T-helper 2 cell (primary cell): ENCODE measurements around the gene ASXL3.

ENCODE experiments used
- DNase-seq, 5 experiments: peaks; one replicate each; pipeline versions ENCODE4 v3.0.0 to v3.0.0-alpha.2; 2012 to 2022

The ASXL3 gene

DNA sequence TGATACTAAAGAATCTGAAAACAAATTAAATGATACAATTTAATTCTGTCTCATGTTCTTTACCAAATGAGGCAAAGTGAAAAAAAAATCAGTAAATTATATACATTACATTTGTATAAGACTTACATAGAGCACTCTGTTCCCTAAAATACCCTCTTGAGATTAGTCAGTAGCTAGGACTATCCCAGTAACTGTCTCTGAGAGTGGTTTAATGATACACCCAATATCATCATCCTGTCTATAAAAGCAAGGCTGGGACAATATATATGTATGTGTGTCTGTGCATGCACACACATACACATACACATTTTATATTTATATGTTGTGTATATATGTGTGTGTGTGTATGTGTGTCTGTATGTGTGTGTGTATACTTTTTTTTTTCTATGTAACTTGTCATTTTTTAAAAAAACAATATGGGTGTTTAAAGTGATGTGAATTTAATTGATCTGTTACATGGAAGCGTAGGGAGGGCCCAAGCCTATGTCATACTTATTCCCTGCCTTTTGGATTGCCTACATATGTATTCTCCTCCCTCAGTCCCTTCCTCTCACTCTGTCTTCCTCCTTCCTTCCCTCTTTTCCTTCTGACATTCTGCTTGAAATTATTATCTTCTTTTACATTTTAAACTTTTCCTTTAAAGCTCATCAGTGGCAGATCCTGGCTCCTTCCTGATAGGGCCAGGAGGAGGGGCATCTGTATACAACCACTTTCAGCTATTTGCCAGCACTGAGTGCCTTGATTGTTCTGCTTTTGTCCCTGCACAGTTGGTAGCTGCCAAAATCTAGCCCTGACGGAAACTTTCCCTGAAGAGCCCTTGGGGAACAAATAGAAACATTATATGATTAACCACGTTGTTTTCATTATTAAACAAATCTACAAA, 6.8 kb downstream of the ASXL3 start:
- no peak for DNase-seq

DNA sequence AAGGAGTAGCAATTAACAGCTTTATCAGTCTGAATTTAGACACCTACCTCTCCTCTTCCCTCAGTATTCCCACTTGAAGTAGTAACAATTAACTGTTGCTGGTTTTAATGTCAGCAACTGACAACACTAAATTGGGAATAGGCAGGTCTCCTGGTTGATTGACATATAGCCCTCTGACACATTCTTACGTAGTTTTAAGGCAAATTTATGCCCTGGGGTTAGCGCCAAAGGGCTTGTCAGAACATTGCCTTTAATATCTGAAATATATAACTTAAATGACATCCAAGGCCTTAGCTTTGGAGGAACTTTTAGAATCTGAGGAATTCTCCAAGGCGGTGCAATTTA, 7.4 kb downstream of the ASXL3 start:
- DNase-seq, result no peak

DNA sequence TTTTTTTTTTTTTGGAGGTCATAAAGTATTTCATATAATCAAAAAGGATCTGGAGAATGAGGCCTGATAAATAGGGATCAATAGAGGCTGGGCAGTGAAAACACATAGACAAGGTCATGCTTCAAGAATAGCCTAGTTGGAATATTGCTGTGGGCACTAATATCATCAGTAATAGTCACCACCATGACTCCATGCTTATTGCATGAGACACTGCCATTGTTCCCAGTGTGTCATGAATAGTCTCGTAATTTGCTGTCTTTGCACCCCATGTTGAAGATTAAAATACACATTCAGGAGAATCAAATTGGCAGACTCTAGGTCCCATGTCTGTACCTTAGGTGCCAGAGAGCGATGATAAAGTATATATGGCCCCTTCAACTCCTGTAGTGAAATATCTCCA, 10.3 kb downstream of the ASXL3 start:
- no peak for DNase-seq

DNA sequence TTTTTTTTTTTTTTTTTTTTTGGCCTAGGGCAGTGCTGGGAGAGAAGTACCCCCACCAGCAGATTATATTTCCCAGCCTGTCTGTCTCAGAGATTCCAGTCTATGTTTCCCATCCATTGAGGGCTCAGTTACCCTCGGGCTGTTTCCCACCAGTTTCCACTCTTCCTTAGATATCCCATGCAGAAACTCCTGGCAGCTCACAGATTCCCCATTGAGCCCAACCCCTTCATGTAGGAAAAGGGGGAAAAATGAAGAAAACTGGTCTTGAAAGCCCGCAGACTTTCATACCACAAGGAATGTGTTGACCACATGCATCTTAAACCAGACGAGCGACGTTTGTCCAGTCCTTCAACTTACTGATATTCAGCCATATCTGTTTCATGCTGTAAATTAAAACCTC, 15.2 kb downstream of the ASXL3 start:
- DNase-seq, result no peak

DNA sequence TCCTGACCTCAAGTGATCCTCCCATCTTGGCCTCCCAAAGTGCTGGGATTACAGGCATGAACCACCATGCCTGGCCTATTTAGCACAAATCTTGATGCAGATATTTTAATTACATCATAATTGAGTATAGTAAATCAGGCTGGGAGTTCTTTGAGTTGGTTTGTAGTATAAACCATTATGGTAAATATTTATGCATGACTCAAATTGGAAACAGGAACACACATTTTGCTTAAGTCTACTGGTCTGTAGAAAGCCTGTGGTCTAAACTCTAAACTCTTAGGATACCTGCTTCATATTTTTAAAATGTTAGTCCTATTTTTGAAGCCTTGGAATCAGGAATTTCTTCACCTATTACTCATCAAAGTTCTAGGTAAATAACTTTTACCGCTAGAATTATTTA, 16.8 kb downstream of the ASXL3 start:
- DNase-seq, result no peak

DNA sequence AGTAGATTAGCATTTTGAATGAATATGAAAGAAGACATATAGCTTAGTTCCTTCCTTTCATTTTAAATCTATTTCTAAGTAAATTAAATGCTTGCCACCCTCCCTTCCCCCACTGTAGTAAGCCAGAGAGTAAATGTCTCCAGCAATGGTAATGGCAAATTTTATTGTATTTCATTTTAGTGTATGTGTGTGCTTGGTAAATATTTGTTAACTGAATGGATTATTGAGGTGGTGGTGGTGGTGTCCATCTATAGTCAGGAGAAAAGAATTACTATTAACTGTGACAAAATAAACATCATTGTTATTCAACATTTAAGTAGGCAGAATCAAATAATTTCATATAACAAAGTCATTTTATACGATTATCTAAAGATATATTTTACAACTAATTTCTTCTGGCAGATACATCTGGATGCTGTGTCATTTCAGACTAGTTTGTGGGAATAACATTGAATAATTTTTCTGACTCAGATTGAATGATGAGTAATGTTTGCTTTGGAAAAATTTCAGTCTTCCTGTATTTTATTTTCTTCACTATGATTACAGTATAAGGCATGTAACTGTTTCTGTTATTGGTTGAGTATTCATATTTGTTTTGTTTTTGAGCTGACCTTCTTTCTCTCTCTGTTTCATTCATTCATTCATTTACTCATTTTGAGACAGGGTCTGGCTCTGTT, 18.3 kb downstream of the ASXL3 start:
- DNase-seq, result no peak

DNA sequence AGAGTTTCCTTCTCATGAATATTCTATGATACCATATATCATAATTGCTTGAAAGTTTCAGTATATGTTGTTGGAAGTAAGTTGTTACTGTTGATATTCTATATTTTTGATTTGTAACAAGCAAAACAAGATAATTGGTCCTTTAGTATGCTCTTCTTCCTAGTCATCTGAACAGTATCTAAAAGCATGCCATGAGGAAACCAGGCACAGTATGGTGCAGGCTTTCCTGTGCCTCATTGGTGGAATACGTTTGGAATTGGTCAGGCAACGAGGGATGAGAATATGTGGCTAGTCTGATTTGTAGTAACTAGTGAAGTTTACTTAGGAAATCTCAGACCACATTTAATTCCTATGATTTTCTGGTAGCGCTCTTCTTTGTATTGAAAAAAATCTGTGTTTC, 22.8 kb downstream of the ASXL3 start:
- no peak for DNase-seq

DNA sequence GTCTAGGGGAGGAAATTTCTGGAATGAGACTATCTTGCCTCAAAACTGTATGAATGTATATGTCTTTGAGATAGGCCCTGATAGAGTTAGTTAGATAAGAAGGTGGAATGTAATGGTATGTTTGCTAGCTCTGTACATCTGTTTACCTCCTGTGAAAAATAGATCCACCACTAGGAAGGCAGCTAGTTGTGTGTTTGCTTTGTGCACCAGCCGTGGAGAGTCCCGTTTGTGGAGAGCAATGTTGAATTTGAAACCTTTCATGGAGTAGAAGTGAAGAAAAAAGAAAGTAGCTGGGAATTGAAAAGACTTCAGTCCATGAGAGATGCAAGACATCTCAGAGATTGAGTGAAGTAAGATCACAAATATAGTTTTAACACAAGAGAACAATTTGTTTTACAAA, 25.4 kb downstream of the ASXL3 start:
- DNase-seq, result no peak

DNA sequence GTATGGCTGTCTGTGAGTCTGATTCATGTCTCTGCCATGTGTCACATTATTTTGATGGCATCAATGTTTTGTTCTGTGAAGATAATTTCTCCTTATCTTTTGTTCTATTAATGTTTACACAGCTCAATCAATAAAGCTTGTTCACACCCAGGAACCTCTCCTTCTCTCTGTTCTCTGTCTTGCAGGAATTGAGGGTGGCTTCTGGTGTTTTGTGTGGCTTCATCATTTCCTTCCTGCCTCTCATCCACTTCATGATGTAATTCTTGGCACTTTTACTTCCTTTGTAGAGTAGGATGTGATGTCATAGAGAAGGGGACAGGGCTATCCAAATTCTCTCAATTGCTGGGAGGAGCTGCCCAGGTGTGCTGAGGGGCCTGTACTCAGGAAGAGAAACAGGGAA, 27.2 kb downstream of the ASXL3 start:
- DNase-seq, result no peak

DNA sequence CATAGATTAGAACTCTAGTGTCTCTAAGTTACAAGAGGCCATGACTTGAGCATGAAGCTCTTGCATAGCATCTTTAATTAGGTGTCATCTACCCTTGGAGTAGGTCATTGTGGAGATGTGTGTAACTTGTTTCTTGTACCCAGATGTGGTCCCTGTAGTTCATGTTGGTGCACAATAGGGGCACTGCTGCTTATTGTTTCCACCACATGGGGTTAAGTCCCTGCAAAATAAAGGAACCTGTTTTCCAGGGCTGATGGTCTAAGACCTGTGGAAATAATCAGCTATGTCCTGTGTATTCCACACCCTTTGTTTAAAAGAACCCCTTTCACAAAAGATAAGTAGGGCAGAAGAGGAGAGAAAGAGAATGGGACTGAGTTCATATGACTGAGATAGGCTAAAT, 28.6 kb downstream of the ASXL3 start:
- no peak for DNase-seq

DNA sequence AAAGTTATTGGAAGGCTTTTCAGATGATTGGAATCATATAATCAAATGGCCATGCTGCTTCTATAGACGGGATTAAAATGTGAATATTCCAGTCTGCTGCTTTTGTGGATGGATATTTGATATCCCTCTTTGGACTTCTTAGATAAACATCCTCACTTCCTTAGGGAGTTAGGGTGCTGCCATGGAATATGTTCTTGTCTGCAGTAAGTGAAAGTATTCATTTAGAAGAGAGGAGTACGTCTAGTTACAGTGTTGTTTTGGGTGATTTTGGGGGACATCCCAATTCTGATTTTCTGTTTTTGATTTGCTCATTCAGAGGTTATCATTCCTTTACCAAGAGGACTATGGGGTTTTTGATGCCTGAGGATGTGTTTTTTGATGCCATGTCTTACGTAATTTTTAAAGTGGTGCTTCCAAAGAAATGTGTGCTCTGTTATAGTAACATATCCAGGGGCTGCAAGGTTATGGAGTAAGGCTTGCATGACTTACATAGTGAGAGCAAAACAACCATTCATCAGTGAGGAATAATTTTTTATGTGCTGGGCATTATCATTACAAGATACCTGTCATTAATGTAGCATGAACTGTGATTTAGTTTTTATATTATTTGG, 33.6 kb downstream of the ASXL3 start:
- DNase-seq, result no peak

DNA sequence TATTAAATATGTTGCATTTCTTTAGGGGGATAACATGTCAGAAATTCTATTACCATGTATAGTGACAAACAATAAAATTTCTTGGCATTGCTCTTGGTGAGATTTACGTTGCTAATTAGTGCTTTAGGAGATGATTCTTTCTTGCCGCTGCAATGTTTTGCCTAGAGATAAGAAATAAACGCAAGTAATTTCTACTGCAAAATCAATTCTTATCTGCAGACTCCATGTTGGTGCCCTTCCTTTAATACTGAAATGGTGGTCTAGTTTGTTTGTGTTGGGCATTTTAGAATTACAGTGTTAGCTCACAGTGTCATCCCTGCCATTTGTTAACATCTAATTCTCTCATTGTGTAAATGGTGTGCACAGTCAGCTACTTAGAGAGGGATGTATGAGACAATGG, 34.6 kb downstream of the ASXL3 start:
- no peak for DNase-seq

DNA sequence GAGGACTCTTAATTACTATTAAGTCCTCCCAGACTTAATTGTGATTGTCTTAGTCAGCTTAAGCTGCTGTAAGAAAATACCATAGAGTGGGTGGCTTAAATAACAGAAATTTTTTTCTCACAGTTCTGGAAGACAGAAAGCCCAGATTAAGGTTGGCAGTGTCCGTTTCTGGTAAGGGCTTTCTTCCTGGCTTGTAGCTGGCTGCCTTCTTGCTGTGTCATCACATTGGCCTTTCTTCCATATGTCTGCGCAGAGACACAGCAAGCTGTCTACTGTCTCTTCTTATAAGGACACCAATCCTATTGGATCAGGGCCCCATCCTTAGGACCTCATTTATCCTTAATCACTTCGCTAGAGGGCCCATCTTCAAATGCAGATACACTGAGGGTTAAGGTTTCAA, 38.5 kb downstream of the ASXL3 start:
- no peak for DNase-seq

DNA sequence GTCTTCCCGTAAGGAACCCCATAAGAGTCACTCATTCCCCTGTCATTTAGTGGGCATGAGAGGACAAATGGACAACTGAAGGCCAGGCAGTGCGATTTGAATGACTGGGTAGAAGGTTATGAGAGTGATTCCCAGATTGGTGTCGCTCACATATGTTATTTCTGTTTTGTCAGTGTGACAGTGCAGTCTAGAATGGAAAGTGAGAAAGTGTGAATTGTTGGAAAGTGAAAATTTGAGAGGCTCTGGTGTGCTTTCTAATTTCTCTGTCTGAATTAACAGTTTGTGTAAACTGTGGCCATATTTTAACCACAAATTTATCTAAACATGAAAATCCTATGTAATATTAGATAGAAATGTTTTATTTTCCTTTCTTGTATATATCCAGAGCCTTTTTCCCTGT, 49.1 kb downstream of the ASXL3 start:
- no peak for DNase-seq

DNA sequence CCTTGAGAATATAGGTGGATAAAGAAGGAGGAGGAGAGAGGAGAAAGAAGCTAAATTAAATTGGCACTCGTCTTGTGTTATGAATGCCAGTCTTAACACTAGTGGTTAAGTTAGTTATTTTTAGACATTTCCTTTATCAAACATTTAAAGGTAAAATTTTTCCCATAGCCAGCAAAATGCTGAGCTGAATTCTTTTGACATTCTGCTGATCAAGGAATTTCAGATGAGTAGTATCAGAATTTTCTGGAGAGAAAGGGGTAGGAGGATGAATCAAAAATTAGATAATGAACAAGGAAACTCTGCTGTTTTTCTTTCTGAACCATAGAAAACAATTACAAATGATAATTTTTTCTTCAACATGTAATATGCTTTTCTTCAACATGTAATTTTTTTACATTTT, 52.5 kb downstream of the ASXL3 start:
- no peak for DNase-seq

DNA sequence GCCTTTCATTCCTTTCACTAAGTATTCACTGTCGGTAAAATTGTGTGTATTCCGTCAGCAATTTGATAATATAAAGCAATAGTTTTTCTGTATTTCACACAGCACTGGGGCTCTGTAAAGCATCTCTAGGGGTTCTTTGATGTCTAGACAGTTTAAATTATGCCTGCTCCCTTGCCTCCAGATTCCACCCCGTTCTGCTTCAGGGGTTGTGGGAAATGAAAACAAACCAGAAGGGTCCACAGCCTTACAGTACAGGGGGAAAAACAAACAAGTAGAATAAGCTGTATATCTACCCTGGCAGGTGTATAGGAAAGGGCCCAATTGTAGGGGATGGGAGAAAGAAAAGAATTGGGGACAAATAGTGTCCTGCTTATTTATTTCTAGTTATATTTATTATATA, 63.1 kb downstream of the ASXL3 start:
- DNase-seq, result no peak

DNA sequence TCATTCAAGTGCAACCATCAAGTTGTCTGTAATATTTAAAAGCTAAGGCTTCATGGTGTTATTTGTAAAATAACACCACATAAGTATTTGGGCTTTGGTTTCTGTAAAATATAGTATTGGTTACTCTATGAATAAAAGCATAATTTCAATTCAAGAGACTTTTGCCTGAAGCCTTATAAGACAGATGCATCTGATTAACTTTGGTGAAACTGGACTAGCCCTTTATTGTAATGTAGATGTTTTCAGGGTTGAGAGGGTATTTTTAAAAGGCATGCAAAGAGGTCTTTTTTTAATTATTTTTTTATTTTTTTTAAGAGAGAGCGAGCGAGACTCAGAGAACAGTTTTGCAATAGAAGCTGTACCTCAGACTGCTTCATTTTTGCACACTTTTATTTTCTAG, 66.5 kb downstream of the ASXL3 start:
- DNase-seq, result no peak

DNA sequence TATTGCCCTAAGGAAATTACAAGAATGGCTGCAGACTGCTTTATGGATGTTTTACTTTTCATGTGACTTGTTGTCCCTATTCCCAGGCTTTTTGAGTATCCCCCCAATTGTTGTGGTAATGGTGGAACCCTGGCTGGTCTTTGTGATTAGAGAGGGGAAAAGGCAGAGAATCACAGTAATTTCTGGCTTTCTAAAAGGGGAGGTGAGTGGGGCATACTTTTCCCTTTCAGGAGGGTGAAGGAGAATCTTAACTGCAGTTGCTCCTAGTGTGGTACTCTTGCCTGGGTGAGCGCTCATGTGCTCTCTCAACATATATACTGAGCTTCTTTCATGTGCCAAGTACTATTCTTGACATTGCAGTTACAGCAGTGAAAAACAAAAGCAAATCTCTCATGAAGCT, 69.3 kb downstream of the ASXL3 start:
- DNase-seq, result no peak

DNA sequence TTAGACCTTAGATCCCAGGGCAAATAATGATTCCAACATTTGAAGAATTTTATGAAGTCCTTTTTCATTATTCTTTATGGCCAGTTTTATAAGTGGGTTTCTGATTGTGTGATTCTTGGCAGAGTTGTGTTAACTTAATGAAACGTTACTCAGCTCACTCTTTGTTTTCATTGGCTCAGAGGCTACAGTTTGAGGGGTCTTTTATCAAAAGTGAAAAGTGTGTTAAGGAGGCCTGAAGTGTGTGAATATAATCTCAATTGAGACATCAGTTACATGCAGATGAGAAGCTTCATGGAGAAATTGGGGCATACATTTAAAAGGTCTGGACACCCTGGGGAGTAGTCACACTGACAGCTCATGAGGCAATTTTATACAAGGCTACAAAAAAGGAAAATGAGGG, 74.6 kb downstream of the ASXL3 start:
- no peak for DNase-seq

DNA sequence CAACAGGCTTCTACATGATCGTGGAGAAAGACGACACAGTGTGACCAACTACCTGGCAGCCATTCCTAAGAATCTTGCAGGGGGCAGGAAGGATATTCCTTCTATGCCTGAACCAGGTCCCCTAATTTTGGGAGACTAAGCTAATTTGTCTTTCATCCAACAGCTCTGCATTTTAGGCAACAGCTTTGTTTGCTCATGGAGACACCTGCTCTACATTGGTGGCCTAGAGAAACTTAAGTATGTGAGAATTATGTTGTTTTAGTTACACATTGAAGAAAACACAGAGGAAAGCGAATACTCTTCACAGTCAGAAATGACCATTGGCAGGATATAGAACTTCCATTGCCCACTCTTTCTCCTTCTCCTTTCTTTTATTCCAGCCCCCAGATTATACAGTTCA, 75.2 kb downstream of the ASXL3 start:
- no peak for DNase-seq

DNA sequence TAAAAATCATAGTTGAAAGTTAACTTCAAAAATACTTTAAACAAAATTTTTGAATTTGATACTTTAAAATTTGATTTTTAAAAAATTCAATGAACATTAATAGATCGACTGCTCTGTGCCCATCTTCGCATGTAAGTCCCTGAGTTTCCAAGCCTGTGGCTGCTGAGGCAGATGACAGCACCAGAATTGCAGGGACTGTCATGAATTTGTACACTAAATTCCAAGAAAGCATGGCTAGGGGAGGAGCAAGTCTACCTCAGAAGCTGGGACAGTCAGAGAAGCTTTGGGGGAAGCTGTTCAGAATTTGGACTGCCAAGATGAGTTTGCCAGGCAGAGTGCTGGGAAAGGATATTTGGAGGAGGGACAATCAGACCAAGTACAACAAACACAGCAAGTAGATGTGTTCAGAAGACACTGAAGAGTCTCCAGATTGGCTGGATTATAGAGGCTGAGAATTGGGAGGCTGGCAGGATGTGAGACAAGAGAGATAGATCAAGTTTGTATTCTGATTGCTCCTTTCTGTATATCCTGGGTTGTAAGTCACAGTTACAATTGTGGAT, 79.0 kb downstream of the ASXL3 start:
- no peak for DNase-seq

DNA sequence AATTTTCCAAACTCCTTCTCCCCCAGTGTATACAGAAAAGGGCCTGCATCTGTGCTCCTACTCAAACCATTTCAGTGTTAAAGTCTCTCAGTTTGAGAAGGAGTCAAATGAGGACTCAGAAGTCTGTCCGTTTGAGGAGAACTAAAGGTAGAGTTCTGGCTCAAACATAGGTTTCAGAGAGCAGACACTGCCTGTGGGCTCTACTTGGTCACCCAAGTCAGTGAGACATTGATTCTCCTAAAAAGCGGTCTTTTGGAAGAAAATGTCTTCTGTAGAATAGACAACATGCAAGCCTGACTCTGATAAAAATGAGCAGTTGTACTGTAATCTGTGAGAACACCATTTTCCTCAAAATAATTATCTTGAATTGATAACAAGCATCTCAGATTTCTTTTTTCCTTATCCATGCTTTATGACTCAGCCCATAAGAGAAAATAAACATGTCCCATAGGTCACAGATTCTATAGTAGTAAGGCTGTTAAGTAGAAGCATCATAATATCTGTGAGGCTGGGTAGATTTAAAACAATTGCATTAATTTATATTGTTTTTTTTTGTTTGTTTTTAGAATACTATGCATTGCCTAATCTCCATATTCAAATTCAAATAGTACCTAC, 82.8 kb downstream of the ASXL3 start:
- DNase-seq, result no peak

DNA sequence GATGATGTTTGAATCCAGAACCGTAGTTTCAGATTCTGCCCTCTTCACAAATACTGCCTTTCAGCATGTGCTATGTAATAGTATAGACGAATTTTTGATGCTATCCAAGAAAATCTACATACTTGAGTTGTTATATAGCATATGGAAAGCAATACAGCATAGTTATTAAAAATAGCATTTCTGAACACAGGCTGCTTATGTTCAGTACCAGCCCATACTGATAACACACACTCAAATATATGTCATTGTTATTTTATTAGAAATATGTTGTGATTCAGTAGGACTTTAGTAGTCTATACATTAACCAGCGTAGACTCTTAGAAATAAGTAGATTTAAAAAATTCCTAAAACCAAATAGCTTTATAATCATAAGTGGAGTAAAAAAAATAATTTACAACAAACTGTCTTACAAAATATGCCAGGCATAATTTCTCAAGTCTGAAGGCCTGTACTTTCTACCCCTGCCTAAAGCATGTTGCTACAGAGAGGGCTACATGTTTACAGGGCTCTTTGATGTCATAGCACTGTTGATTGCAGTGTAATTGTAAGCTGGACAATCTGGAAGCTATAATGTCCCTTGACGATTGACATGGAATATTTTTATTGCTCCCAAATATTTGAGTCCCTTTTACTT, 86.3 kb downstream of the ASXL3 start:
- DNase-seq, result no peak
